HG03439 (cell line): Measurements from ENCODE around the gene GABARAPL2.

ENCODE experiments used
- ATAC-seq: cut with Tn5 transposase; IDR thresholded peaks from one replicate; pipeline ENCODE4 v1.9.1; 2021; ENCODE audit warnings: mild to moderate bottlenecking, moderate library complexity; ENCODE audit not compliant: unreplicated experiment

The GABARAPL2 gene

DNA sequence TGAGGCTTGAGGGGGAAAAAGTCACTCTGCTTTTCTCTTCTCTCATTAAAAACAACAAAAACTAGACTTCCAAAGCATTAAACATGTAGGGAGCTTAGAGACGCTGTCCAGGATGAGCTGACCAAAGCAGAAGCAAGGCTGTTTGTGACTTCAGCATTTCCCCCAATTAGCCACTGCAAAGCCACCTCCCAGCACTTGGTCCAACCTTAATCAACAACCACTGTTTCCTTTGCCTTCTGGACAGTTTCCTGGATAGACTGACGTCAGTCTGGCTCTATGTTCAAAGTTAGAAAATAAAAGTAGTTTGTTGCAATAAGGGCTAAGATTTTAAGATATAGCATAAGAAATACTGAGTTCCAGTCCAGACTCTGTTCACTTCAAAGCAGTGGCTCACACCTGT lies 13.2 kb upstream of the GABARAPL2 start:
- ATAC-seq: no peak

GRCh38 chr16:75555213-75555706 lies 10.9 kb upstream of the GABARAPL2 start:
- ATAC-seq: peak; percentile 32

DNA sequence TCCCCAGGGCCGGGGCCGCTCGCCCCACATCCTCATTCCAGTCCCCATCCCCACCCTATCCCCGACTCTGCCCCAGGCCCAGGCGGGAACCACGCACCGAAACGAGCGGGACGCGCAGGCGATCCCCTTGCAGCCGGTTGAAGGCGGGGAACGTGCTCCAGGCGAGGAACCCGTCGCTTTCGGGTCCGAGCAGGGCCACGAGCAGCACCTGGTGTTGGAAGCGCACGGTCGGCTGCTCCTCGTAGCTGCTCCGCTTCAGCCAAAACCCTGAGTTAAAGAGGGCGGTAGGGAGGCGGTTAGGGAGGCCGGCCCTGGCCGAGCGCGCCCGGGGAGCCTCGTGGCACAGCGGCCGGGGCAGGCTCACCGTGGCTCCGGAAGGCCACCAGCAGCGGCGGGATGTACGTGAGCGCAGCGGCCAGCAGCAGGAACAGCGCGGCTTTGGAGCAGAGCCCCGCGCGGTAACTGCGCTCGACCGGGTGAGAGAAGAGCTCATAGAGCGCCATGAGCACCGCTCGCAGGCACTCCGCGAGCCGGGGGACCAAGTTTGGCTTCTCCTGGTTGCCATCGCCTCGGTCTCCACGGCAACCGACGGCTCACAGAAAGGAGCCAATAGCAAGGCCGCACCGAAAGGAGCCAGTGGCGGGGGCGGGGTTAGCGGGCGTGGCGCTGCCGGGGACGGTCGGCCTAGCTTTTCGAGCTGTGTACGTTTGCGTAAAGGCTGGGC lies 10.3 kb upstream of the GABARAPL2 start, which contains the start of gene TMEM231:
Gene TMEM231 (minus strand): TSS at position 546 of the 724 bp plus-strand sequence. CDS start 43 bp downstream, at position 503.
- ATAC-seq: peak; percentile 97

GRCh38 chr16:75556431-75556950 lies 9.7 kb upstream of the GABARAPL2 start:
- ATAC-seq: no peak

DNA sequence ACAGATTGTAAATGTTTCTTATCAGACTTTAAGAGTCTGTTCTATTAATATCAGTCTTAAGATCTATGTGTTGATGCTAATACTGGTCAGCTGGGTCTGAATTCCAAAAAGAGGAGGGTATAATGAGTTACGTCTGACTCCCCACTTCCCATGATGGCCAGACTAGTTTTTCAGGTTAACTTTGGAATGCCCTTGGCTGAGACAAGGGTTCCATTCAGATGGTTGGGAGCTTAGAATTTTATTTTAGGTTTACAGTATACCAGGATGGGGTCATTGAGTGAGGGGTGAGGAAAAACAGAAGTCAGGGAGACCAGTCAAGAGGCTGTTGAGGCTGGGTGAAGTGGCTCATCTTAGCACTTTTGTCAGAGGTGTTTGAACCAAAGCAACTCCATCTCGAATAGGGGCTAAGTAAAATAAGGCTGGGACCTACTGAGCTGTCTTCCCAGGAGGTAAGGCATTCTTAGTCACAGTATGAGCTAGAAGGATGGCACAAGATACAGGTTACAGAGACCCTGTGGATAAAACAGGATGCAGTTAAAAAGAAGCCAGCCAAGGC lies 7.3 kb upstream of the GABARAPL2 start:
- no peak for ATAC-seq

DNA sequence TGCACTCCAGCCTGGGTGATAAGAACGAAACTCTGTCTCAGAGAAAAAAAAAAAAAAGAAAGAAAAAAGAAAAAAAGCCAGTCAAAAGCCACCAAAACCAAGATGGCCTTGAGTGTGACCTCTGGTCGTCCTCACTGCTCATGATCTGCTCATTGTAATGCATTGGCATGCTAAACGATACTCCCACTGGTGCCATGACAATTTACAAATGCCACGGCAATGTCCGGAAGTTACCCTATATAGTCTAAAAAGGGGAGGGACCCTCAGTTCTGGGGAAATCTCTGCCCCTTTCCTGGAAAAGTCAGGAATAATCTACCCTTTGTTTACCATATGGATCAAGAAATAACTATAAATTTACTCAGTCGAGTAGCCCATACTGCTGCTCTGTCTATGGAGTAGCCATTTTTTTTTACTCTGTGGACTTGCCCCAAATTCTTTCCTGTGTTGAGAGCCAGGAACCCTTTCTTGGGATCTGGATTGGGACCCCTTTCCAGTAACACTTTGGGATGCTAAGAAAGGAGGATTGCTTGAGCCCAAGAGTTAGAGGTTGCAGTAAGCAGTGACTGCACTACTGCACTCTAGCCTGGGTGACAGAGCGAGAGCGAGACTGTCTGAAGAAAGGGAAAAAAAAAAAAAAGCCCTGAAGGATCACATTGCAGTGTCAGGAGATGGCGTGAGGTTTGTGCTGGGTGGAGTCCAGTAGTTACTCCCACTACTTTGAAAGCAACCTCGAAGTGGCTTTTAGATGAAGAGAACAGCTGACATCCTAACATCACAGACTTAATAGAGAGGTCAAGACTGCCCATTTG lies 6.4 kb upstream of the GABARAPL2 start:
- no peak for ATAC-seq

- peak; percentile 13 for ATAC-seq
Observed at GRCh38 chr16:75565640-75566039, 539 bp upstream of the GABARAPL2 start.

- ATAC-seq: peak; percentile 9
Observed at GRCh38 chr16:75566758-75567255, 628 bp downstream of the GABARAPL2 start.

GRCh38 chr16:75567911-75568310 lies 1.7 kb downstream of the GABARAPL2 start:
- no peak for ATAC-seq

DNA sequence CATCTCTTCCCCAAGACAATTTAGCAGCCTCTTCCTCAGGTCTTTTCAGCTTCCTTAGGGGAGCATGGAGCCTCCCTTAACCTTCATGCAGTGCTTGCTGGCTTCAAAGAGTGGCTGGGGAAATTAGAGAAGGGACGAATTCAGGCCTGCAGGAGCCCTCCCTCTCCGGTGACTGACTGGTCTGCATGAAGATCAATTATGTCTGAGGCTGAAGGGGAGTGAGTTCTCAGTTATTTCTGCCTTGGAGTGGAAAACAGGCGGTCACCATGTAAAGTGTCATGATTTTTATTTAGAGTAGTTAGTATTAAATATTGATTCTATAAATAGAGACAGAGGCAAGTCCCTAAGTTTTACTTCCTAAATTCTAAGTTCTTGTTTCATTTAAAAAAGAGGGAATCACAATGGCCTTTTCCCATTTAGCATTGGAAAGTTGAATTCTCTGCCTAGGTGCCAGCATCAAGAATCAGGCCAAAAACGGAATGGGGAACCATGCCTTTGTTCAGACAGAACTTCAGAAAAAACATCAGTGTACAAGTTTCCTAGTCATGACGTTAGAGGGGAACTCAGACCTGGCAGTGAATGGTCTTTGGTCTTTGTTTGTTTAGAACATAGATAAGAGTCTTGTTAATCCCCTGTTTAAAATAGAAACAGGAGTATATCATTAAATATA lies 4.4 kb downstream of the GABARAPL2 start:
- no peak for ATAC-seq

GRCh38 chr16:75572864-75573542 lies 6.8 kb downstream of the GABARAPL2 start:
- ATAC-seq: no peak

DNA sequence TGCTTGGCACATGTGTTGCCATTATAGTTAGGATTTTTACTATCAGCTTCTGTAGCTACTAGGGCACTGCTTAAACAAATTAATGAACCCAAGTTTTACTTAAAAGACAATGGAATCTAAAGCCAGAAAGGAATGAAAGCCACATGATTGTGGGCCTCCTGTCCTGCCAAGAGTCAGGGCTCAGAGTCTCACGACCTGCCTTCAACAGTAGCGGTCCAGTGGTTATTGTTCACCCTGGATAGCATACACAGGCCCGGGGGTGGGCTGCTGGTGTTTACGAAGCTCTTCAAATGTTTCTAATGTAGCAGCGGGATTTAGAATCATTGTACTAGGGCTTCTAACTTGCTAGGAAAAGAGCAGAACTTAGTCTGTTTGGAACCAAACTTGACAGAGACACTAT lies 7.8 kb downstream of the GABARAPL2 start:
- ATAC-seq: no peak

- no peak for ATAC-seq
Observed at GRCh38 chr16:75575958-75576357, 9.8 kb downstream of the GABARAPL2 start.

DNA sequence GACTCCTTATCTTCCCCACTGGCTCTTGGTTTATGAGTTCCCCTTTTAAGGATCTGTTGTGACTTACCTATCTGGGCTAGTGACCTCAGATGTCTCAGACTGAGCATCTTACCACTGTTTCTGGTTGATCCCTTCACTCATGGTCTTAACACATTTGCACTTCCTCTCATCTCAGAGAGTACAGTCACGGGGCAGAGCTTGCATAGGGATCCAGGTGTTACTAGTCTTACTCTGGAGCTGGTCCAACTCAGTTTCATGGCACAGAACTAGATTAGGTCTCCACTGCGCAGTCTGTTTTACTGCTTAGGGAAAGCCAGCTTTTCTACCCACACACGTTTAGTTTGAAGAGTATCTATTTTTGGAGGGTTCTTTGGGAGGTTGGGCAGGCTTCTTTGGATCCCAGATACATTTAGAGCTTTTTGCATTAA lies 10.2 kb downstream of the GABARAPL2 start:
- no peak for ATAC-seq

GRCh38 chr16:75578212-75578611 lies 12.0 kb downstream of the GABARAPL2 start:
- ATAC-seq: no peak

DNA sequence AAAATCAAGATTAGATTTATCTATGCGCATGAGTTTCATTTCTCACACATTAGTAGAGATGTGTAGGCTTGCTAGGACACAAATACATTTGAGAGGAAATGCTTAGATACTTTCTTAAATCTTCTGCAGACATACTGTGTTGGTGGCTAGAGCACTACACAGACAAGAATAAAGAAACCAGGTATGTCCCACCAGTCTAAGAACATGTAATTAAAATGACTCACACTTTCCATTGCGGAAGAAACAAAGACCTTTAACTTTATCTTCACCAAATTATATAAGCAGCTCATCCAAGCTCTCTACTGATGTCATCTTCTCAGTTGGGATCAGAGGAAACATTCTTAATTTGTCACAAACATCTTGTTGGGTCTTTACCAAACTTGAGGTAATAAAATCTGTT lies 12.5 kb downstream of the GABARAPL2 start:
- ATAC-seq: no peak

GRCh38 chr16:75579281-75579834 lies 13.2 kb downstream of the GABARAPL2 start:
- ATAC-seq: no peak

DNA sequence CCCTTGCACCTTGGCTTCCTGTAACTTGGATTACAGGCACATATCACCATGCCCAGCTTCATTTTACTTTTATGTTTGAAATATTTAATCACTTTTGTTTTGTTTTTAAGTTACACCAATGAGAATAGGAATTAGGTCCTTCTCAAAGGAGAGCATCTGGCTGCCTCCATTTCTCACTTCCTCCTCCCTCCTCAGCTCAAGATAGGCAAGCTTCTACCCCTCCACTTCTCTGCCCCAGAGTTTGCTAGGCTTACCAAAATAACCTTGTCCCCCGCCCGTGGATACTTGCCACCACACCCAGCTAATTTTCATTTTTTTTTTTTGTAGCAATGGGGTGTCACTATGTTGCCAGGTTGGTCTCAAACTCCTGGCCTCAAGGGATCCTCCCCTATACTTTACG lies 17.9 kb downstream of the GABARAPL2 start:
- ATAC-seq: no peak

GRCh38 chr16:75588716-75589115 lies 22.5 kb downstream of the GABARAPL2 start:
- ATAC-seq: no peak

DNA sequence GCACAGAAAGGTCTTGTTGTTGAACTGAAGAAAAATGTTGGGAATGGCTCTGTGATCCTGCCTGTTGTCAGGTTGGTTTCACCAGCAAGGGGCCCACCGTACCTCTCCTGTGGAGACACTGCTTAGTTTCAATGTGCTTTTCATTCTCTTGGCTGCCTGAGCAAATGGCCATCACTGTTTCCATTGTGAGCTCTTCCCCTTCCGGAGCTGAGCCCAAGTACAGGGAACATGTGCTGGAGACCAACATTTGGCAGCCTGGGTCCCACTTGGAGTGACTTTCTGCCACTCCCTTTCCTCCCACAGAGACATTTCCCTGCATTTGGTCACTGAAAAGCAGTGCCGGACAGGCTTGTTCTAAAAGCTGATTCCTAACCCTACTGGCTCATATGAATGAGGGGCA lies 23.1 kb downstream of the GABARAPL2 start:
- no peak for ATAC-seq
